ENCODE data around the gene PLOD1.

Gene PLOD1

GRCh38 chr1:11985851-11986250 is 51.3 kb downstream of the PLOD1 start:
- no peak for TF ChIP-seq POLR2A (IDR thresholded peaks at IDR 0.05; ENCODE audit: low read depth, low read length)
- DNase-seq (ENCODE audit: insufficient read length, low spot score), result no peak

GRCh38 chr1:11989669-11990068 is 55.2 kb downstream of the PLOD1 start:
- no peak for FAIRE-seq
- no peak for DNase-seq (ENCODE audit: insufficient read length, low spot score)
- no peak for TF ChIP-seq POLR2A (IDR thresholded peaks at IDR 0.05; ENCODE audit: low read depth, low read length)

More at GRCh38 chr1:11985851-11986250, 51.3 kb downstream of the PLOD1 start:
- FAIRE-seq, result no peak

- no peak for DNase-seq (ENCODE audit: insufficient read length, low spot score)
- TF ChIP-seq POLR2A (IDR thresholded peaks at IDR 0.05; ENCODE audit: low read depth, low read length), result no peak
Measured at GRCh38 chr1:11990303-11991032, 56.0 kb downstream of the PLOD1 start.

GRCh38 chr1:11991969-11992676 is 57.6 kb downstream of the PLOD1 start:
- no peak for FAIRE-seq
- no peak for TF ChIP-seq POLR2A (IDR thresholded peaks at IDR 0.05; ENCODE audit: low read depth, low read length)
- no peak for DNase-seq (ENCODE audit: insufficient read length, low spot score)

More at GRCh38 chr1:11990303-11991032, 56.0 kb downstream of the PLOD1 start:
- no peak for FAIRE-seq

GRCh38 chr1:11997081-11997850 is 62.7 kb downstream of the PLOD1 start:
- no peak for TF ChIP-seq POLR2A (IDR thresholded peaks at IDR 0.05; ENCODE audit: low read depth, low read length)
- FAIRE-seq (no peak), DNase-seq (ENCODE audit: insufficient read length, low spot score) (no peak)

GRCh38 chr1:11998636-11999035 is 64.1 kb downstream of the PLOD1 start:
- FAIRE-seq (no peak), DNase-seq (ENCODE audit: insufficient read length, low spot score) (no peak)
- TF ChIP-seq POLR2A (IDR thresholded peaks at IDR 0.05; ENCODE audit: low read depth, low read length), result no peak

GRCh38 chr1:11999236-11999635 is 64.7 kb downstream of the PLOD1 start:
- FAIRE-seq, result no peak
- TF ChIP-seq POLR2A (IDR thresholded peaks at IDR 0.05; ENCODE audit: low read depth, low read length), result no peak
- no peak for DNase-seq (ENCODE audit: insufficient read length, low spot score)

- FAIRE-seq (no peak), DNase-seq (ENCODE audit: insufficient read length, low spot score) (no peak)
- no peak for TF ChIP-seq POLR2A (IDR thresholded peaks at IDR 0.05; ENCODE audit: low read depth, low read length)
Measured at GRCh38 chr1:12001249-12001917, 66.9 kb downstream of the PLOD1 start.

GRCh38 chr1:12001996-12002493 is 67.5 kb downstream of the PLOD1 start:
- no peak for TF ChIP-seq POLR2A (IDR thresholded peaks at IDR 0.05; ENCODE audit: low read depth, low read length)
- FAIRE-seq (peak; percentile 79), DNase-seq (ENCODE audit: insufficient read length, low spot score) (peak; percentile 65)

- no peak for FAIRE-seq
- DNase-seq (ENCODE audit: insufficient read length, low spot score), result no peak
- no peak for TF ChIP-seq POLR2A (IDR thresholded peaks at IDR 0.05; ENCODE audit: low read depth, low read length)
Measured at GRCh38 chr1:12003762-12004161, 69.2 kb downstream of the PLOD1 start.

GRCh38 chr1:12005488-12006166 is 71.1 kb downstream of the PLOD1 start:
- no peak for TF ChIP-seq POLR2A (IDR thresholded peaks at IDR 0.05; ENCODE audit: low read depth, low read length)
- FAIRE-seq (no peak), DNase-seq (ENCODE audit: insufficient read length, low spot score) (no peak)

- no peak for DNase-seq (ENCODE audit: insufficient read length, low spot score)
- FAIRE-seq, result no peak
- TF ChIP-seq POLR2A (IDR thresholded peaks at IDR 0.05; ENCODE audit: low read depth, low read length), result no peak
Measured at GRCh38 chr1:12006167-12006921, 71.8 kb downstream of the PLOD1 start.
